ENCODE data around the gene ATP6V0C. TPM values are rescaled to one million over a fixed set of nuclear protein-coding genes. Genes with fewer than 3 reads are reported as not detected.

Gene ATP6V0C
- polyA plus RNA-seq, 1 donor from 2014 or later: 100 TPM

GRCh38 chr16:2527071-2527783 is 13.5 kb downstream of the ATP6V0C start:
- Histone ChIP-seq H3K36me3 (ENCODE audit: insufficient read depth, low read length) (no peaks in the 10 kb centered on the region), H2AFZ (ENCODE audit: low read depth, low read length) (no peak overlapping the region), H3K27me3 (ENCODE audit: insufficient read depth, low read depth, low read length) (no peaks in the 10 kb centered on the region), H4K20me1 (ENCODE audit: insufficient read depth) (no peaks in the 10 kb centered on the region), H3K9me3 (ENCODE audit: low read length) (no peaks in the 10 kb centered on the region), H3K27ac (ENCODE audit: low read length) (no peak overlapping the region), H3F3A (ENCODE audit: insufficient read depth, low read length, poor library complexity, severe bottlenecking) (no peaks in the 10 kb centered on the region), H3K79me2 (replicated peaks; ENCODE audit: insufficient read depth, low read length) (no peaks in the 10 kb centered on the region), H3K9me2 (ENCODE audit: insufficient read depth, low read length) (no peaks in the 10 kb centered on the region), H3K9ac (ENCODE audit: low read length) (no peak overlapping the region), H3K4me3 (ENCODE audit: low read length) (no peak overlapping the region), H3K4me2 (ENCODE audit: low read length) (no peak overlapping the region)
- TF ChIP-seq MXI1 (conservative IDR thresholded peaks at IDR 0.05; ENCODE audit: poor library complexity, severe bottlenecking) (no peak), RAD21 (conservative IDR thresholded peaks at IDR 0.05) (no peak), SMC3 (conservative IDR thresholded peaks at IDR 0.05; ENCODE audit: poor library complexity) (no peak), POLR2AphosphoS5 (IDR thresholded peaks at IDR 0.05) (no peak), REST (IDR thresholded peaks at IDR 0.05; ENCODE audit: borderline replicate concordance) (no peak), CTCF (IDR thresholded peaks at IDR 0.05; ENCODE audit: poor library complexity, severe bottlenecking) (no peak), TAF1 (IDR thresholded peaks at IDR 0.05; ENCODE audit: low read depth) (no peak), EZH2 (IDR thresholded peaks at IDR 0.05; ENCODE audit: borderline replicate concordance, insufficient read depth, low read length, poor library complexity, severe bottlenecking) (no peak), EP300 (conservative IDR thresholded peaks at IDR 0.05; ENCODE audit: poor library complexity, severe bottlenecking) (no peak)

GRCh38 chr16:2527784-2528100 is 14.0 kb downstream of the ATP6V0C start:
- Histone ChIP-seq H3K4me2 (ENCODE audit: low read length) (no peak overlapping the region), H3F3A (ENCODE audit: insufficient read depth, low read length, poor library complexity, severe bottlenecking) (no peaks in the 10 kb centered on the region), H3K4me3 (ENCODE audit: low read length) (no peak overlapping the region), H3K9me3 (ENCODE audit: low read length) (no peaks in the 10 kb centered on the region), H3K27me3 (ENCODE audit: insufficient read depth, low read depth, low read length) (no peaks in the 10 kb centered on the region), H3K27ac (ENCODE audit: low read length) (no peak overlapping the region), H3K36me3 (ENCODE audit: insufficient read depth, low read length) (no peaks in the 10 kb centered on the region), H3K79me2 (replicated peaks; ENCODE audit: insufficient read depth, low read length) (no peaks in the 10 kb centered on the region), H2AFZ (ENCODE audit: low read depth, low read length) (no peak overlapping the region), H3K9me2 (ENCODE audit: insufficient read depth, low read length) (no peaks in the 10 kb centered on the region), H3K9ac (ENCODE audit: low read length) (no peak overlapping the region), H4K20me1 (ENCODE audit: insufficient read depth) (no peaks in the 10 kb centered on the region)
- TF ChIP-seq TAF1 (IDR thresholded peaks at IDR 0.05; ENCODE audit: low read depth): no peak
- TF ChIP-seq EZH2 (IDR thresholded peaks at IDR 0.05; ENCODE audit: borderline replicate concordance, insufficient read depth, low read length, poor library complexity, severe bottlenecking): no peak
- TF ChIP-seq POLR2AphosphoS5 (IDR thresholded peaks at IDR 0.05): no peak
- no peak for TF ChIP-seq MXI1 (conservative IDR thresholded peaks at IDR 0.05; ENCODE audit: poor library complexity, severe bottlenecking)
- TF ChIP-seq RAD21 (conservative IDR thresholded peaks at IDR 0.05): no peak
- no peak for TF ChIP-seq REST (IDR thresholded peaks at IDR 0.05; ENCODE audit: borderline replicate concordance)
- no peak for TF ChIP-seq EP300 (conservative IDR thresholded peaks at IDR 0.05; ENCODE audit: poor library complexity, severe bottlenecking)
- no peak for TF ChIP-seq CTCF (IDR thresholded peaks at IDR 0.05; ENCODE audit: poor library complexity, severe bottlenecking)
- TF ChIP-seq SMC3 (conservative IDR thresholded peaks at IDR 0.05; ENCODE audit: poor library complexity): no peak

Data from neural cell (in vitro differentiated cells).